ENCODE results near the gene TBX20. TPM values are rescaled to one million over a fixed set of nuclear protein-coding genes. Genes with fewer than 3 reads are reported as not detected.

Gene TBX20
- total and polyA plus RNA-seq, 2 of the 8 experiments (the other 6 are each of a cell fraction or from before 2014, with no cell fraction given): 0.08 to 0.26 TPM

GRCh38 chr7:35253710-35254495 lies at the start of gene TBX20 (continued):
- TF ChIP-seq CTCF (IDR thresholded peaks at IDR 0.05; ENCODE audit: control extremely low read depth in 1 of 3, insufficient read depth in 1 of 3, low read depth in 1 of 3, low read length in 3 of 3) (no peak; a peak in 1 of 4 replicates), TCF12 (IDR thresholded peaks at IDR 0.05; ENCODE audit: low read depth, low read length) (no peak), EZH2 (IDR thresholded peaks at IDR 0.05; ENCODE audit: low read depth, low read length, severe bottlenecking) (peak; percentile 84)

All from H1 (cell line).